HG02798 (cell line): ENCODE measurements around the gene RTN4RL1.
"Not testable (repeated sequence)": the region's sequence is repeated elsewhere in the genome, so short reads cannot be mapped to it uniquely, and the experiment has no call there.

Experiments used
- ATAC-seq: cut with Tn5 transposase; IDR thresholded peaks from one replicate; pipeline ENCODE4 v1.9.1; 2021; ENCODE audit warnings: mild to moderate bottlenecking; ENCODE audit not compliant: unreplicated experiment, poor library complexity

Gene RTN4RL1

GRCh38 chr17:2027528-2028233 lies 2.5 kb upstream of the RTN4RL1 start:
- no peak for ATAC-seq

- no peak for ATAC-seq
These were observed 632 bp upstream of the RTN4RL1 start for GRCh38 chr17:2025622-2026309.

GRCh38 chr17:2024572-2025219 lies 438 bp downstream of the RTN4RL1 start:
- ATAC-seq: no peak

- no peak for ATAC-seq
These were observed 1.2 kb downstream of the RTN4RL1 start for GRCh38 chr17:2023692-2024571.

GRCh38 chr17:2023256-2023655 lies 1.9 kb downstream of the RTN4RL1 start:
- ATAC-seq: no peak

GRCh38 chr17:2022647-2023240 lies 2.4 kb downstream of the RTN4RL1 start:
- no peak for ATAC-seq

GRCh38 chr17:2020721-2021120 lies 4.4 kb downstream of the RTN4RL1 start:
- no peak for ATAC-seq

- no peak for ATAC-seq
These were observed 5.4 kb downstream of the RTN4RL1 start for GRCh38 chr17:2019723-2020122.

- no peak for ATAC-seq
These were observed 6.2 kb downstream of the RTN4RL1 start for GRCh38 chr17:2018716-2019510.

GRCh38 chr17:2017274-2017941 lies 7.7 kb downstream of the RTN4RL1 start:
- no peak for ATAC-seq

GRCh38 chr17:2016494-2016893 lies 8.6 kb downstream of the RTN4RL1 start:
- ATAC-seq: no peak

- no peak for ATAC-seq
These were observed 9.8 kb downstream of the RTN4RL1 start for GRCh38 chr17:2015314-2015713.

- no peak for ATAC-seq
These were observed 11.2 kb downstream of the RTN4RL1 start for GRCh38 chr17:2013994-2014317.

- not testable (repeated sequence) for ATAC-seq
These were observed 11.7 kb downstream of the RTN4RL1 start for GRCh38 chr17:2013220-2013993.

- no peak for ATAC-seq
These were observed 12.6 kb downstream of the RTN4RL1 start for GRCh38 chr17:2012499-2012898.

GRCh38 chr17:2011411-2012371 lies 13.4 kb downstream of the RTN4RL1 start:
- ATAC-seq: no peak

- ATAC-seq: no peak
These were observed 15.4 kb downstream of the RTN4RL1 start for GRCh38 chr17:2009737-2010136.
